ENCODE data around the gene CENPW.

The CENPW gene

DNA sequence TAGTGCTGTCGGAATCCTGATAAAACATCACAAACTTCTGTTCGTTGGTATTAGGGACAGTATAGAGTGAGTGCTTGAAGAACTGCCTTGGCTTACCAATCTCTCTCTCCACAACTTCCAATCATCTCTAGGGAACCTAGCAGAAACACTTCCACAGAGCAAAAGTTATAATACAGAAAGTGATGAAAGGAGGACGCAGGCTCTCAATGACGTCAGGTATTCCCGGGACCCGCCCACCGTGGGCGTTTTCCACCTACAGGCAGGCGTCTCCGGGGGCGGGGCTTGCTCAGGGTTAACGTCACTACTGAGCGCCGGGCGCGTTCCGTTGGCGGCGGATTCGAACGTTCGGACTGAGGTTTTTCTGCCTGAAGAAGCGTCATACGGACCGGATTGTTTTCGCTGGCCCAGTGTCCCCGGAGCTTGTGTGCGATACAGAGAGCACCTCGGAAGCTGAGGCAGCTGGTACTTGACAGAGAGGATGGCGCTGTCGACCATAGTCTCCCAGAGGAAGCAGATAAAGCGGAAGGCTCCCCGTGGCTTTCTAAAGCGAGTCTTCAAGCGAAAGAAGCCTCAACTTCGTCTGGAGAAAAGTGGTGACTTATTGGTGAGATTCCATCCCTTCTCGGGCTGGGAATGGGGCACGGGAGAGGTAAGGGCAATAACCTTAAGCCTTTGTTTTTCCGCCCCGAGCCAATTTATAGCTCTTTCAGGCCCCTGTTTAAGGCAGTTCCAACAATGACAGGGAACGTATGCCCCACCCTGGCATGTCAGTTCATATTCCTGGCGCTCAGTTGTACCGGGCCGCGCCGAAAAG is at the start of gene CENPW:
Gene CENPW (plus strand): TSS at position 320 of the 814 bp plus-strand sequence. CDS start 159 bp downstream, at position 479.
- DNase-seq = peak; percentile 92

DNA sequence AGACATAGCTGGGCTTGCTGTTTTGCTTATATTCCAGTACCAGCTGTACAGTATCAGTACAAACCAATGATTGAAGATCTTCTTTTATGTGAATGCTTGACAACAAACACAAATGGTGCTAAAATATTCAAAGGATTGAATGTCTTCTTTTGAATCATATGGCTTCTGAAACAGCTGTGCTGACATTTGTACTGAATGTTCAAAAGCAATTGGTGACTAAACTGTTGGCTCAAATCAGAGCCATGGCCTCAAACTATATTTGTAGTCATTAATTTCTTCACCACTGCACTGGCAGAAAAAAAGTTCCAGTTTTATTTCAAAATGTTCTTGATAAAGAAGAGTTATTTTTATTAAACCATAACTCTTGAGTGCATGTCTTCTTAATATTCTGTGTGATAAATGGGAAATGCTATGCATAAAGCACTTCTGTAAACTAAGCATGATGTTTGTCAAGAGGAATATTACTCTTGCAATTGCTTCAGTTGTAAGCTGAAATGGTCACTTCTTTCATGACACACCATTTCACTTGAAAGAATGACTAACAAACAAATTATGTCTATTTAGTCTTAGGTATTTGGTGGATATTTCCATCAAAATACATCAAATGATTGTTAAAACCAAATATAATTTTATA is 45.9 kb upstream of the CENPW start:
- no peak for DNase-seq

DNA sequence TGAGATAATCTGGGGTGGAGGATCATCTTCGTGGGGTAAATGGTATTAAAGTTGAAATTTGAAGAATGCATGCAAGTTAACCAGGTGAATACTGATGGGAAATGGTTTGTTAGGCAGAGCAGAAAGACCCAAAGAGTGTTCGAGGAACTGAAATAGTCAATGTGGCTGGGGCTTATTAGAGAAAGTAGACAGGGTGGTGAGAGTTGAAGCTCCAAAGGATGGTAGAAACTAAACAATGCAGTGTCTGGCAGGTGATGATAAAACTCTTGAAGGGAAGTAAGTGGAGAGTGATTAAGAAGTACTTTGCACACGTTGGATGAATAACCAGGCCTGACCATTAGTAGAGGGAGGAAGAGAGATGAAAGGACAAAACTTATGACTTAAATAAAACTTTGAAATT is 39.8 kb upstream of the CENPW start:
- DNase-seq = no peak

DNA sequence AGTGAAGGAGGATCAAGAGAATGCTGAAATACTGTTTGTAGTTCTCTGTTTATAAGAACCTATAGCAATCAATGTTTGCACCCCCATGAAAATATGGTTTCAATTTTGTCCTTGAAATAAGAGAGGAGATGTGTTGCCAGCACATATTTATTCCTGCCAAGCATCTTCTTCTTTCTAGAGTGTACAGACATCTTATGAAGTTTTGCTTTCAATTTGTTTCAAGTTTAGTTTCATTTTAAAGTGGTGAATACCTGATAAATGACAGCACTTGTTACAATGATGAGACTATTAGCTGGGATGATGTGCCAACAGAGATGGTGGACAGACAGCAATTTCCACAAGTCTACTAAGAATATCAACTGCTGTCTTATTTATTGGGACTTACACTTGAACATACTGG is 39.2 kb upstream of the CENPW start:
- no peak for DNase-seq

DNA sequence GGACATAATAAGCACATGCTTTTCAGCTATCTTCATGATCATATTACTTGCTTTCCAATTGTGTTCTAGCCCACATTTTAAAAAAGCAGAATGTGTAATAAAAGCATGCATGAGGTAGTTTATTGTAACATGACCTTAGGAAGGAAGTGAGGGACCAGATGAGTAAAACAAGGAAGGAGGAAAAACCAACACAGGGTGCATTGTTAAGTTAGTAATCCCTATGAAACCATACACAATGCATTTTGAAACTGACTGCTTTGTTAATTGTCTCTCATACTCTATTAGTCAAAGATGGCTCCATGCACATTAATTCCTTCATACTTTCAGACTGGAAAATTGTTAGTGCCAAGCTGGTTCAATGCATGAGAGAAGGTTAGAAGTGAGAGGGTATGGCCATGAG is 37.7 kb upstream of the CENPW start:
- DNase-seq = no peak

DNA sequence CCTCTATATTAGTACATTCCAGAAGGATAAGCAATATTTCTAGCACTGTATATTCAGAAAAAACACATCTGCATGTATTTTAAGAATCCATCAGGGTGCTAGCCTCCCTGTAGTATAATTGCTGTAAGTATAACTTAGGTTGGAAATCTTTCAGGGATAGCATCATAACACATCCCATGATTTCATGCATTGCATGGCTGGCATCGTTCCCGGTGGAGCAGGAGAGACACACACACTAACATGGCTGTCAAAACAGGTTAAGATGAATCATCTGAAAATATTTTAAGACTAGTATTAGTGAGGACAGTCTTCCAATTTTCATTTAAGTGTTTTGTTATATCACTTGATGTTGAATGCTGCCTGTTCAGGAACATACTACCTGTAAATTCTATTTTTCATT is 32.1 kb upstream of the CENPW start:
- peak; percentile 65 for DNase-seq

DNA sequence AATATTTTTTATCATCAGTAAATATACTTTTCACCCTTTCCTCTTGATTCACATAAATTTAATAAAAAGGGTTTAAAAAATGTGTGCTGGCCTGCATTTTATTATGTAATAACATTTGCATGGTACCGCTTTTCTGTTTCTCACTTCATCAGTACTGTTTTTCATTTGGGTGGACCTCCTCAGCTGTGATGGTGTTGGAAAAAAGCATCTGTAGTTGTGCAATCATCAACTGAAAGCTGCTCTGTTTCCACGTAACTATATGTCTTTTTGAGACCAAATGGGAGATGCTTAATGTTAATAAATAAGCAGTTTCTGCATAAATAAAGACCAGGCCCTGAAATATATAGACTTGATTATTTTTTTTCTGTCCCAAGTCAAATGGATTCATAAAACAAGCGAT is 31.6 kb upstream of the CENPW start:
- no peak for DNase-seq

DNA sequence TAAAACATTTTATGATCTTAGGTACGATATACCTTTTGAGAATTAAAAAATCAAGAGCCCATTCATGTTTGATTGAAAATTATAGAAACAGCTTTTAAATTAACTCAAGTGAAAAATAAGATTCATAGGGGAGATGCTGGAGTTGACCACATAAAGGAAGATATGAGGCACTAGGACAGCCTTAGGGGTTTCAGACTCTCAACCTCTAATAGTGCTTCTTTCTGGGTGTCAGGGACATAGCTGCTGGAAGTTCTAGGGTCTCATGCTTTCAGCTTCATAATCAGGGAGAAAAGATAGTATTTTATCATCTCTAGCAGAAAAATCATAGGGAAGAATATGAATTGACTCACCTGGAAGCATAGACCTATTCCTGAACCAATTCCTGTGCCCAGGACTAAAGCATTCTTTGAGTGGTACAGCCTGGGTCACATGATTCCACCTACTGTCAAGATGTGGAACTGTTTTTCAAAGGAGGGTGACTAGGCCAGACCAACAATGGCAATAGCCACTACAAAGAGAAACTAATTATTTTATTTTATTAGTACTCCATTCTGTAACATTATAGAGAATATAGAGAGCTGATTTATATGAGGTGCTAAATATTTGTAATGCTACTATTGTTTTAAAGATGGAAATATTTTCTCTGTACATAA is 27.8 kb upstream of the CENPW start:
- no peak for DNase-seq

DNA sequence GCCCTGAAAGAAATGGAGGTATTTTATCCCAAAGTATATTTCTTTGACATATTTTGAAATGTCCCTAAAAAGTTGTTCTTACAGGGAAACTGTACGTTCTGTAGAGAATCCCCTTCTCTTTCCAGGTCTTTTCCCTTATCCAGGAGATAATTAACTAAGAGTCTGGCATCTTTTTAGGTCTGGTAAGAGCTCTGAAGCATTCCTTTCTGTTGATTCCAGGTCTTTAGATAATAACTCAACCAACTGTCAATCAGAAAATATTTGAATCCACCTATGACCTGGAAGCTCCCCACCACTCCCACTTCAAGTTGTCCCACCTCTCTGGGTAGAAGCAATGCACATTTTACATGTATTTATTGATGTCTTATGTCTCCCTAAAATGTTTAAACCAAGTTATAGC is 26.0 kb upstream of the CENPW start:
- no peak for DNase-seq

DNA sequence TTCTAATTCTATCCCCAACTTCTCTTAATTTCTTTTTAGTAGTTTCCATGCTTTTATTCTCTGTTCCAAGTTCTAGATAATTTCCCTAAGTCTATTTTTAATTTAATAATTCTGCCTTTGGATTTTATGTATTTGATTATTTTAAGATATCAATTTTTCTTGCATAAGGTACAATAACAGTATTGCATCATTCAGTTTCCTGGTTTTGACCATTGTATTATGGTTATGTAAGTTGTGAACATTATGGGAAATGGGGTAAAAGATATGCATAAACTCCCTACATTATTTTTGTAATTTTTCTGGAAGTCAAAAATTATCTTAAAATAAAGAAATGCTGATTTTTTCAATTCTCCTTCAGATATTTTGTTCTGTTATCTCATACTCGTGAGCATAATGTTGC is 21.1 kb upstream of the CENPW start:
- no peak for DNase-seq

DNA sequence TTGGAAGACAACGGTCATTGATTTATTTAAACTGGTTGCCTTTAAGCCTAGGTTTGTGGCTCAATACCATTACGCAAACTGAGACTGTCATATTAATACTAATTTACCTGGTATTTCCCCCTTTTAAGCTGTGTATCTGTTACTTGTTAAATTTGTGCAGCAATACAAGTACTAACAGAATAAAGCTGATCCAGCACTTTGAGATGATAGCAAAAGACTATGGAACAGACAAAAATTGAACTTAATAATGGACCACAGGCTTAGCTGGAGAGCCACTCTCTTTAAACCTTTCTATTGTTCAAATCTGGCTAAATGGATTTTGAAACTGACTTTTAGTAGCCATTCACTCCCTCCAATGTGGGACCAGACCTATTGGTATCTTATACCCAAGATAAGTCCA is 6.2 kb upstream of the CENPW start:
- DNase-seq = no peak

DNA sequence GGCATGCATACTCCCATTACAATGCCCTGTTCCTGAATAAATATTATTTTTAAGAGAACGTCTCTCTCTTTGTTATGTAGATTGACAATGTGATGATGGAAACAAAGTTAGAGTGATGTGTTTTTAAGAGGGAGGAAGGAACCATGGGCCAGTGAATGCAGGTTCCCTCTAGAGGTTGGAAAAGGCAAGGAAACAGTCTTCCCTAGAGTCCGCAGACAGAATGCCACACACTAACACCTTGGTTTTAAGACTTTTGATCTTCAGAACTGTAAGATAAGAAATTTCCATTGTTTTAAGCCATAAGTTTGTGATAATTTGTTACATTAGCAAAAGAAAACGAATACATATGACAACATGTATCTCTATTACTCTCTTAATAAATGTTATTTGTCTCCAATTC is 4.7 kb upstream of the CENPW start:
- no peak for DNase-seq

DNA sequence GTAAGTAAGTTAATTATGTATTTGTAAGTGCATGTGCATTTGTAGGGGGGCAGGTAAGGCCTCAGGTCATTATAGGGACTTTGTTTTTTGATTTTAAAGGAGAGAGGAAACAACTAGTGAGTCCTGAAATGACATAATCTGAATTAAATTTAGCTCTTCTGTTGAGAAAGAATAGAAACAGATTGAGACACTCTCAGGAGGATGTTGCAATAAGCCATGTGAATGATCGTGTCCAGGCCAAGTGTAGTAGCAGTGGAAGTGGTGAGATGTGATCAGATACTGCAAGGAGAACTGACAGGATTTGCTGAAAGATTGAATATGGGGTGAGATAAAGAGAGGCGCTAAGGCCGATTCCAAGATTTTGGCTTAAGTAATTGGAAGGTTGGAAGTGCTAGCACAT is 2.6 kb upstream of the CENPW start:
- DNase-seq = no peak

DNA sequence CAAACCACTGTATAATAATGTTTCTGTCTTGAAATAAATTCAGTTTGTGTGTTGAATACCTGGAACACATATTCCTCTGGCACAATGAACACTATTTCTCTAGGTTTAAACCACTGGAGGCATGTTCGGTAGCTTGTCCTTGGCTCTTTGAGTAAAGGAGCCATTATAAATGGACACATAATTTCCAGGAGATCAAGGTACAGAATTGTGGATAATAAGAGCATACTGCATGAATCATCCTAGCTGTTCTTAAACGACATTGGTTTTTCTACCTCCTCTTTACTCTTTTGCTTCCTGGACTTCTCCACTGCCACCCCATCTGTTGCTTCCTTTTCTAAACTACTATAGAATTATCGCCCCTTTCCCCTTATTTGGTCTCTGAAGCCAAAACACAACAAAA is 1.2 kb downstream of the CENPW start:
- DNase-seq = no peak

DNA sequence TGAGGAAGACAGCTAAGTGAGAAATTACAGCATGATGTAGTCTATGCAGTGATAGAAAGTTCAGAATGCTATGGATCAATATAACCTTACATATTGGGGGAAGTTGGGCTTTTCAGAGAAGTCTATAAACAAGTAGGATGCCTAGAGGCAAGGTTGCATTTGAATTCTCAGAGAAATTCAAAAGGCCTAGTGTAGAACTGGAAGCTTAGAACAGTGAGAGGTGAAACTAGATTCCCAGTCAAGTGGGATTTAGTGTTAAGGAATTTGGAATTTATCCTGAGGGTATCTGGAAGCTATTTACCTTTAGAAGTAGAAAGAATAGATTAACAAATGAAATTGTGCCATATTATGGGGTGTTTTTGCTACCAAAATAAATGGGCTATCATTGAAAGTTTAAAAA is 4.3 kb downstream of the CENPW start:
- no peak for DNase-seq

DNA sequence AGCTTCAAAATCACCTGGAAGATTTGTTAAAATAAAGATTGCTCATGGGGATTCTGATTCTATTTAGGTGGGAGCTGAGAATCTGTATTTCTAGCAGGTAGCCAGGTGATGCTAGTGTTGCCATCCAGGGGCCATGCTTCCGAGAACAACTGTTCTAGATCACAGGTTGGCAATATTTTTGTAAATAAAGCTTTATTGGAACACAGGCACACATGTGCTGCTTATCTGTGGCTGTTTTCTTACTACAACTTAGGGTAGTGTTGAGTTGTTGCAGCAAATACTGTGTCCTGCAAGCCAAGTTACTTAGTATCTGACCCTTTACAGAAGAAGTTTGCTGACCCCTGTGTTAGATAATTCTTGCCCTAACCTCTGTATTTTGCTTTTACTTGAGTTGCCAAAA is 12.0 kb downstream of the CENPW start:
- no peak for DNase-seq

DNA sequence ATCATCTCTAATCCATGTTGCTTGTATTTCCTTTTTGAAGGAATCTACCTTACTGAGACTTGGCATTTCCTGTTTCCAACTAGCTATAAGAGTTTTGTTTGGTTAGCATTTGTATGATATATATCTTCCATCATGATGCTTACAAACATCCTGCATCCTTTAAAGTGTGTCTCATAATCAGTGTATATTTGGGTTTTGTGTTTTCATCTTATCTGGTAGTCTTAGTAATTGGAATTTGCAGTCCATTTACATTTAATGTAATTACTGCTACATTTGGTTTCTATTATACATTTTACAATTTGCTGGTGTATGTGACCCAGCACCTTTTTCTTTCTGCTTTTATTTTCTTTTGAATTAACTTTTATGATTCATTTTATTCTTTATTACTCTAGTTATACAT is 12.6 kb downstream of the CENPW start:
- DNase-seq = no peak

DNA sequence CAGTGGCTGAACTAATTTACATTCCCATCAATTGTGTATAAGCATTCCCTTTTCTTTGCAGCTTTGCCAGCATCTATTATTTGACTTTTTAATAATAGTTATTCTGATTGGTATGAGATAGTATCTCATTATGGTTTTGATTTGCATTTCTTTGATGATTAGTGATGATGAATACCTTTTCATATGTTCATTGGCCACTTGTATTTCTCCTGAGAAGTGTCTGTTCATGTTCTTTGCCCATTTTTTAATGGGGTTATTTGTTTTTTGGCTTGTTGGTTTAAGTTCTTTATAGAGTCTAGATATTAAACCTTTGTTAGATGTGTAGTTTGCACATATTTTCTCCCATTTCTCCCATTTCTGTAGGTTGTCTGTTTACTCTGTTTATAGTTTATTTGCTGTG is 16.6 kb downstream of the CENPW start:
- DNase-seq = no peak

DNA sequence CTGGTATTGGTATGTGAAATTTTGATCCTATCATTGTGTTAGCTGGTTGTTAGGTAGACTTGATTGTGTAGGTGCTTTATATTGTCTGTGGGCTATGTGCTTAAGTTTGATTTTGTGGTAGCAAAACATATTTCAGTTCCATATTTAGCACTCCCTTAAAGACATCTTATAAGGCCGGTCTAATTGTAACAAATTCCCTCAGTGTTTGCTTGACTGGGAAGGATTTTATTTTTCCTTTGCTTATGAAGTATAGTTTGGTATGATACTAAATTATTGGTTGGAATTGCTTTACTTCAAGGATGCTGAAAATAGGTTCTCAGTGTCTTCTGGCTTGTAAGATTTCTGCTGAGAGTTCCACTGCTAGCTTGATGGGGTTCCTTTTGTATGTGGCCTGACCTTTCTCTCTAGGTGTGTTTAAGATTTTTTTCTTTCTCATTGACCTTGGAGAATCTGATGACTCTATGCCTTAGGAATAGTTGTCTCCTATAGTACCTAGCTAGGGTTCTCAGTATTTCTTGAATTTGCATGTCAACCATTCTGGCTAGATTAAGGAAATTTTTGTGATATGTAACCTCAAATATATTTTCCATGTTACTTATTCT is 20.1 kb downstream of the CENPW start:
- no peak for DNase-seq

DNA sequence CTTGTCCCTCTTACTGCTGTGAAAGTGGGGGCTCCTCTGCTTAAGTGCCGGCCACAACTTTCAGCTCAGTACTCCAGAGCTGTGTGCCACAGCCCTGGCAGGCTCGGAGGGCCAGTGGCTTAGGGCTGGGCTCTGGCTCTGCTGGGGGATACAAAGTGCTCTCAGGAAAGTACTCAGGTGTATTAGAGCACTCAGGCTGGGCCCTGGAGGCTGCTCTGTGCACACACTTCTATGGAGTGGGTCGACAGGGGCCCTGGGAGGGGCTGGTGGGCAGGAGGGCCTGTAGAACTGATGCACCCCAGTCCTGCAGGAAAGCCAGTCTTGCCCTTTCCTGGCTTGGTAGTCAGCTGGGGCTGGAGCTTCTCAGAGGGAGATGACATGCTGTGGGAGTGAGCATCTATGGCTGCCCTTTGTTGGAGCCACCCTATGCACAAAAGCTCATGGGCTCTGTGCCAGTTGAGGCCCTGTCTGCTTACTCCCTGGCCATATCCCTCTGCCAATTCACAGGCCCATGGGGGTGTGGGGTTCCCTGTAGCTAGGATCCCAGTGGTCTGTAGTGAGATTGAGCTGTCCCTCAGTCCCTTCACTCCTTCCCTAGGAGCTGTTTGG is 22.0 kb downstream of the CENPW start:
- no peak for DNase-seq

DNA sequence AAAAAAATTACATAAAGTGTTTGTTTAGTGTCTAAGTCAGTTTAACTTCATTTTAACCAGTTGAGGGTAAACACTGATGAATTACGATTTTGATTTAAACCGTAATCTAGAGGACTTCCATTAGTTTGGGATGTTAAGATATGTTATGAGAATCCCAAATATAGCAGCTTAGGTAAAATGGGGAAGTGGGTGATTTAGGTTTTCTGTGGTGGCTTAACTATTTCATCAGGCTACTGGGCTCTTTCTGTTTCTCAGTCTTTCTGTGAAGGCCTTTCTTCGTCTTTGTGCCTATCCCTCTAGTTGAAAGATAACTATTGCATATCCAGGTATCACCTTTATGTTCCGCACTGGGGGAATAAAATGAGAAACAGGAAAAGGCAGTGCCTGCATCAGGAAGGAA is 27.9 kb downstream of the CENPW start:
- DNase-seq = no peak

DNA sequence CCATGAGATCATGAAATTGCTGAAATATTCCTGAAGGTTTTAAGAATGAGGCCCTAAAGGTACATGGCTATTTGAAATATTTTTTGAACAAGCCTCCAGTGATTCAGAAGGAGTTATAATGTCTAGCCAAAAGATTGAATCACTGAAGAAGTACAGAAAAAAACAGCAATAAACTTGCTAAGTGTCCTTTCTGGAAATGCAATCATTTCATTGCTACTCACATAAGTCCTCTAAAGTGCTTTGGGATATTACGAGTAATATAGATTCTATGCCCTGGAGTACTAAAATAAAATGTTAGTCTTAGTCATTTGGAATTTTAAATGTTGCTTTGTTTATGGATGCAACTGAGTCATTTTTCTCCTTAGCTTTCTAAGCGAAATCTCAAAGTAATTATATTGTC is 32.7 kb downstream of the CENPW start:
- no peak for DNase-seq

DNA sequence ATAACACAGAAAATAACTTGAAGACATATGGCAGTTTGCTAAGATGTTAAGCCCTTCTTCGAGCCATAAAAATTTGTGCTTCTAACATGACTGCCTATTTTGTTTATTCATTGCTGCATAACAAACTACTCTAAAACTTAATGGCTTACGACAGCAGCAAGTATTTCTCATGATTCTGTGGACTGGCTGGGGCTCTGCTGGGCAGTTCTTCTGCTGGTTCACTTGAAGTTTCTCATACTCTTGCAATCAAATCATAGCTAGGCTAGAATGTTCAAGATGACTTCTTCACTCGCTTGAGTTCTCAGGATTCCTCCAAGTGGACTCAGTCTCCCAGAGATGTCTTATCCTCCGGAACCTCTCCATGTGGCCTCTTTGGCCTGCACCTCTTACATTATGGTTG is 33.4 kb downstream of the CENPW start:
- DNase-seq = no peak
